IMR-90 (cell line): ENCODE results near the gene RABEP2. TPM values are rescaled to one million over a fixed set of nuclear protein-coding genes. Genes with fewer than 3 reads are reported as not detected.

Source experiments
- ATAC-seq: fragments of 200-7000 bp; cut with Tn5 transposase; 2 replicates; pipeline ENCODE4 v1.9.1; 2020; ENCODE audit warnings: low read depth, mild to moderate bottlenecking, moderate library complexity
- BruUV-seq: library from RNA; stranded (reverse); fragments of 400-500 nt; replicated peaks from 2 replicates; lab custom pipeline; 2021; lab: Mats Ljungman, UMichigan
- CTCF ChIA-PET: fragments of 300-600 bp; formaldehyde crosslinking; extraction: SDS; loops from one replicate; lab custom pipeline; 2021; ENCODE audit warnings: antibody characterized with exemption; lab: Yijun Ruan, JAX
- POLR2A ChIA-PET: fragments of 300-600 bp; sonication (Branson Sonifier 250); formaldehyde crosslinking; loops from one replicate; lab custom pipeline; 2022; ENCODE audit warnings: antibody characterized with exemption; ENCODE audit not compliant: unreplicated experiment; lab: Charles Lee
- DNase-seq: peaks from one replicate; pipeline ENCODE4 v3.0.0; 2013
- H2AFZ ChIP-seq: replicated peaks from 2 replicates; pipeline ENCODE3; 2013; ENCODE audit warnings: low read length, mild to moderate bottlenecking; ENCODE audit not compliant: poor library complexity
- H2AK5ac ChIP-seq: 2 replicates; pipeline ENCODE4 v1.6.1; 2013; ENCODE audit warnings: low read depth, low read length, inconsistent platforms
- H2AK9ac ChIP-seq: replicated peaks from 2 replicates; pipeline ENCODE3; 2013; ENCODE audit warnings: mild to moderate bottlenecking, low read depth, low read length, moderate library complexity; ENCODE audit not compliant: poor library complexity
- H2BK120ac ChIP-seq: 2 replicates; pipeline ENCODE4 v1.6.1; 2013; ENCODE audit warnings: low read depth, low read length, inconsistent platforms
- H2BK15ac ChIP-seq: 3 replicates; pipeline ENCODE4 v1.6.1; 2013; ENCODE audit warnings: low read depth, low read length, inconsistent platforms
- H2BK20ac ChIP-seq: 2 replicates; pipeline ENCODE4 v1.6.1; 2013; ENCODE audit warnings: low read depth, mild to moderate bottlenecking, inconsistent platforms, low read length, moderate library complexity
- H2BK5ac ChIP-seq: 2 replicates; pipeline ENCODE4 v1.6.1; 2013; ENCODE audit warnings: mild to moderate bottlenecking, low read depth, low read length, inconsistent platforms; ENCODE audit not compliant: poor library complexity, severe bottlenecking
- H3K14ac ChIP-seq: replicated peaks from 2 replicates; pipeline ENCODE4 v1.6.1; 2013; ENCODE audit warnings: low read depth, low read length, inconsistent platforms
- H3K18ac ChIP-seq: 2 replicates; pipeline ENCODE4 v1.6.1; 2013; ENCODE audit warnings: low read depth, low read length, control low read depth
- H3K23ac ChIP-seq: 2 replicates; pipeline ENCODE4 v1.6.1; 2013; ENCODE audit warnings: low read depth, low read length, inconsistent platforms
- H3K27ac ChIP-seq: 2 replicates; pipeline ENCODE4 v1.5.1; 2013; ENCODE audit warnings: mild to moderate bottlenecking, control low read depth, low read length; ENCODE audit not compliant: insufficient read depth
- H3K27me3 ChIP-seq: 2 replicates; pipeline ENCODE4 v1.6.1; 2013; ENCODE audit warnings: low read length; ENCODE audit not compliant: control insufficient read depth, insufficient read depth
- H3K36me3 ChIP-seq: 2 replicates; pipeline ENCODE4 v1.6.1; 2013; ENCODE audit warnings: low read length, mixed read lengths; ENCODE audit not compliant: control insufficient read depth, insufficient read depth
- H3K4ac ChIP-seq: 2 replicates; pipeline ENCODE4 v1.6.1; 2013; ENCODE audit warnings: low read depth, low read length, inconsistent platforms
- H3K4me1 ChIP-seq: 2 replicates; pipeline ENCODE4 v1.6.1; 2013; ENCODE audit warnings: low read length, mixed read lengths; ENCODE audit not compliant: control insufficient read depth, insufficient read depth
- H3K4me2 ChIP-seq: 2 replicates; pipeline ENCODE4 v1.6.1; 2013; ENCODE audit warnings: low read depth, mild to moderate bottlenecking, control low read depth, low read length, moderate library complexity
- H3K4me3 ChIP-seq: 2 replicates; pipeline ENCODE4 v1.5.1; 2013; ENCODE audit warnings: low read depth, mild to moderate bottlenecking, control low read depth, low read length, moderate library complexity; ENCODE audit not compliant: insufficient read depth
- H3K56ac ChIP-seq: 2 replicates; pipeline ENCODE4 v1.6.1; 2013; ENCODE audit warnings: low read length, inconsistent platforms; ENCODE audit not compliant: insufficient read depth; ENCODE audit errors: extremely low read depth
- H3K79me1 ChIP-seq, 2 experiments: 2 replicates each; pipeline ENCODE4 v1.6.1; 2013; ENCODE audit warnings: low read length in 2 of 2, inconsistent platforms in 1 of 2, low read depth in 1 of 2
- H3K9ac ChIP-seq: 2 replicates; pipeline ENCODE4 v1.6.1; 2013; ENCODE audit warnings: low read depth, low read length, control low read depth
- H3K9me1 ChIP-seq: 2 replicates; pipeline ENCODE4 v1.6.1; 2013; ENCODE audit warnings: low read length, inconsistent platforms; ENCODE audit not compliant: insufficient read depth
- H3K9me3 ChIP-seq: 2 replicates; pipeline ENCODE4 v1.6.1; 2013; ENCODE audit warnings: low read length; ENCODE audit not compliant: control insufficient read depth, insufficient read depth
- H4K20me1 ChIP-seq: 2 replicates; pipeline ENCODE4 v1.6.1; 2013; ENCODE audit warnings: low read length, inconsistent platforms; ENCODE audit not compliant: insufficient read depth
- H4K5ac ChIP-seq: 2 replicates; pipeline ENCODE4 v1.6.1; 2013; ENCODE audit warnings: mild to moderate bottlenecking, low read depth, low read length, control low read depth
- H4K8ac ChIP-seq, 2 experiments: 2 replicates each; pipeline ENCODE4 v1.6.1; 2013; ENCODE audit warnings: low read depth in 2 of 2, low read length in 2 of 2, control low read depth in 1 of 2, inconsistent platforms in 1 of 2
- H4K91ac ChIP-seq: 2 replicates; pipeline ENCODE4 v1.6.1; 2013; ENCODE audit warnings: low read depth, low read length, inconsistent platforms; ENCODE audit not compliant: insufficient read depth
- FOS ChIP-seq: fragments of 150-350 bp; IDR thresholded peaks from 2 replicates; pipeline ENCODE4 v1.6.1; 2016; ENCODE audit warnings: low read depth, low read length
- MAFK ChIP-seq: IDR thresholded peaks from 2 replicates; pipeline ENCODE4 v1.6.1; 2012; ENCODE audit warnings: low read depth, low read length, improper control_type of control experiment
- MAZ ChIP-seq: IDR thresholded peaks from 2 replicates; pipeline ENCODE4 v1.6.1; 2012; ENCODE audit warnings: low read depth, mild to moderate bottlenecking, low read length, improper control_type of control experiment, moderate library complexity, borderline replicate concordance
- NFE2L2 ChIP-seq: fragments of 150-350 bp; IDR thresholded peaks from 2 replicates; pipeline ENCODE4 v1.6.1; 2016; ENCODE audit warnings: low read depth, mild to moderate bottlenecking, low read length
- POLR2A ChIP-seq: IDR thresholded peaks from 2 replicates; pipeline ENCODE4 v1.6.1; 2012; ENCODE audit warnings: mild to moderate bottlenecking, low read depth, low read length
- RCOR1 ChIP-seq: IDR thresholded peaks from 2 replicates; pipeline ENCODE4 v1.6.1; 2012; ENCODE audit warnings: mild to moderate bottlenecking, low read length, improper control_type of control experiment; ENCODE audit not compliant: insufficient replicate concordance
- RFX5 ChIP-seq: IDR thresholded peaks from 2 replicates; pipeline ENCODE4 v1.8.0; 2012; ENCODE audit warnings: low read depth, mild to moderate bottlenecking, low read length, moderate library complexity
- SMC3 ChIP-seq: fragments of 150-350 bp; IDR thresholded peaks from 2 replicates; pipeline ENCODE4 v1.6.1; 2016; ENCODE audit warnings: low read depth, mild to moderate bottlenecking, antibody characterized with exemption, low read length, moderate library complexity
- WGBS, 2 experiments: methylation state at CpG; one replicate each; pipeline versions ENCODE4 v1.1.5 to v1.1.7; 2013; ENCODE audit warnings: missing lambda C conversion rate in 2 of 2; ENCODE audit not compliant: insufficient read length in 1 of 2; ENCODE audit errors: extremely low coverage in 2 of 2; 5-methylcytosine and 5-hydroxymethylcytosine counted together
- dilution Hi-C: fragments of 300-500 bp; cut with HindIII; formaldehyde crosslinking; loops from one replicate; pipeline ENCODE4 v1.14.3; 2018; ENCODE audit warnings: low sequenced_read_pairs; ENCODE audit not compliant: unreplicated experiment
- in situ Hi-C: fragments of 300-500 bp; cut with MboI; formaldehyde crosslinking; loops from 3 replicates; pipeline ENCODE4 v1.14.3; 2019; ENCODE audit warnings: low sequenced_read_pairs, inconsistent platforms, mixed read lengths
- intact Hi-C: fragments of 100-400 bp; cut with micrococcal nuclease; formaldehyde crosslinking; loops from 2 replicates; pipeline ENCODE4 v1.10.0; 2022
- polyA plus RNA-seq, 3 experiments: library from polyadenylated mRNA; depleted of rRNA; stranded (reverse); fragments of >200 nt; gene quantifications; 2 replicates each; pipeline ENCODE4 v1.2.3, GENCODE V29; 2012; ENCODE audit warnings: low replicate concordance in 1 of 3
- total RNA-seq: library from RNA; depleted of rRNA; stranded (reverse); fragments of >200 nt; gene quantifications from 2 replicates; pipeline ENCODE4 v1.2.3, GENCODE V29; 2012

Gene RABEP2
- total and polyA plus RNA-seq, 2 of the 4 experiments (the other 2 are of a cell fraction): 12.2 to 20.0 TPM

GRCh38 chr16:28931801-28932225 is 6.8 kb upstream of the RABEP2 start, which contains the start of gene CD19:
TSS of gene CD19 (plus strand) at chr16:28931971. CDS start at chr16:28932001, 30 bp downstream.
- Histone ChIP-seq H3K4ac (no peak within 1 kb of the TSS), H3K36me3 (no peaks in the 10 kb centered on the region), H2AFZ (no peak within 1 kb of the TSS), H3K56ac (no peak within 1 kb of the TSS), H3K79me1 (no peaks in the 10 kb centered on the region), H4K5ac (no peak within 1 kb of the TSS), H3K4me3 (no peak within 1 kb of the TSS), H3K4me1 (no peaks in the 10 kb centered on the region), H2AK5ac (no peak within 1 kb of the TSS), H3K9me3 (no peaks in the 10 kb centered on the region), H3K18ac (no peak within 1 kb of the TSS), H2BK20ac (no peak within 1 kb of the TSS; the same call in 1 of the 2 replicates), H2BK5ac (no peak within 1 kb of the TSS), H3K9me1 (no peaks in the 10 kb centered on the region), H3K23ac (no peak within 1 kb of the TSS), H3K27me3 (peaks cover 7% of the 10 kb centered on the region; the same call in 1 of the 2 replicates), H2AK9ac (no peak within 1 kb of the TSS), H4K91ac (no peak within 1 kb of the TSS), H3K4me2 (no peak within 1 kb of the TSS), H3K9ac (no peak within 1 kb of the TSS), H3K14ac (no peak within 1 kb of the TSS), H3K27ac (no peak within 1 kb of the TSS), H4K20me1 (no peaks in the 10 kb centered on the region), H4K8ac (no peak within 1 kb of the TSS), H2BK15ac (no peak within 1 kb of the TSS), H2BK120ac (no peak within 1 kb of the TSS)
- dilution Hi-C loops (no loop called here), in situ Hi-C loops (no loop called here), intact Hi-C loops (no loop called here)
- no TSS peak for BruUV-seq
- 72% methylated on average over 4 of the region's 10 CpGs; no CpG with 5 or more reads in 1 of the 2 experiments for WGBS, 2 experiments
- ChIA-PET POLR2A (no interaction called here), CTCF (no interaction called here)
- no peak for ATAC-seq
- TF ChIP-seq RFX5: no peak
- no peak for TF ChIP-seq POLR2A
- no peak for TF ChIP-seq NFE2L2
- TF ChIP-seq SMC3: no peak
- no peak for TF ChIP-seq MAFK
- TF ChIP-seq FOS: no peak
- no peak for TF ChIP-seq MAZ
- TF ChIP-seq RCOR1: no peak
- DNase-seq: no peak
